PC-3 (cell line): ENCODE data around the gene CACNG1. TPM values are rescaled to one million over a fixed set of nuclear protein-coding genes. Genes with fewer than 3 reads are reported as not detected.

Experiments used
- ATAC-seq: fragments of 200-7000 bp; cut with Tn5 transposase; 2 replicates; pipeline ENCODE4 v1.9.1; 2020; ENCODE audit warnings: mild to moderate bottlenecking, moderate library complexity
- BruUV-seq: library from RNA; stranded (reverse); fragments of 400-500 nt; replicated peaks from 2 replicates; lab custom pipeline; 2021; lab: Mats Ljungman, UMichigan
- CTCF ChIA-PET: fragments of 300-600 bp; sonication (Branson Sonifier 250); formaldehyde crosslinking; loops from one replicate; lab custom pipeline; 2022; ENCODE audit warnings: antibody characterized with exemption; lab: Charles Lee
- POLR2A ChIA-PET: fragments of 300-600 bp; sonication (Branson Sonifier 250); formaldehyde crosslinking; loops from one replicate; lab custom pipeline; 2022; ENCODE audit warnings: antibody characterized with exemption; ENCODE audit not compliant: unreplicated experiment; lab: Charles Lee
- DNase-seq: peaks from one replicate; pipeline ENCODE4 v3.0.0-alpha.2; 2015
- H2AFZ ChIP-seq: fragments of 300-600 bp; sonication (generic); 2 replicates; pipeline ENCODE4 v1.6.0; 2016; ENCODE audit warnings: antibody characterized with exemption, low read length
- H3F3A ChIP-seq: fragments of 300-600 bp; sonication (generic); one replicate; pipeline ENCODE4 v1.6.0; 2017; ENCODE audit warnings: antibody characterized with exemption, low read length, control low read depth, mild to moderate bottlenecking; ENCODE audit not compliant: unreplicated experiment
- H3K27ac ChIP-seq: fragments of 300-600 bp; sonication (generic); 2 replicates; pipeline ENCODE4 v1.5.1; 2016; ENCODE audit warnings: mild to moderate bottlenecking, low read length
- H3K27me3 ChIP-seq: fragments of 300-600 bp; sonication (generic); 2 replicates; pipeline ENCODE4 v1.6.1; 2016; ENCODE audit warnings: low read length, mixed read lengths
- H3K36me3 ChIP-seq: fragments of 300-600 bp; sonication (generic); 2 replicates; pipeline ENCODE4 v1.6.1; 2016; ENCODE audit warnings: low read depth, mixed run types, low read length, mixed read lengths
- H3K4me1 ChIP-seq: fragments of 300-600 bp; sonication (generic); 2 replicates; pipeline ENCODE4 v1.5.1; 2016; ENCODE audit warnings: low read length; ENCODE audit not compliant: insufficient read depth
- H3K4me2 ChIP-seq: fragments of 300-600 bp; sonication (generic); 2 replicates; pipeline ENCODE4 v1.6.0; 2016; ENCODE audit warnings: low read length
- H3K4me3 ChIP-seq: fragments of 300-600 bp; sonication (generic); 2 replicates; pipeline ENCODE4 v1.5.1; 2016; ENCODE audit warnings: mild to moderate bottlenecking, low read length, mixed read lengths
- H3K79me2 ChIP-seq: fragments of 300-600 bp; sonication (generic); 2 replicates; pipeline ENCODE4 v1.6.1; 2017; ENCODE audit warnings: low read length, mixed read lengths
- H3K9ac ChIP-seq: fragments of 300-600 bp; sonication (generic); 2 replicates; pipeline ENCODE4 v1.6.0; 2016; ENCODE audit warnings: mild to moderate bottlenecking, low read length
- H3K9me2 ChIP-seq: fragments of 300-600 bp; sonication (generic); replicated peaks from 2 replicates; pipeline ENCODE4 v1.6.1; 2016; ENCODE audit warnings: mixed run types, low read length, mixed read lengths
- H3K9me3 ChIP-seq: fragments of 300-600 bp; sonication (generic); 2 replicates; pipeline ENCODE4 v1.6.1; 2016; ENCODE audit warnings: low read length, mixed read lengths
- H4K20me1 ChIP-seq: fragments of 300-600 bp; sonication (generic); 2 replicates; pipeline ENCODE4 v1.6.1; 2016; ENCODE audit warnings: low read length, mixed read lengths
- CTCF ChIP-seq: fragments of 300-600 bp; sonication (generic); conservative IDR thresholded peaks from 2 replicates; pipeline ENCODE4 v1.5.1; 2017; ENCODE audit warnings: antibody characterized with exemption, low read depth, mild to moderate bottlenecking, low read length
- EZH2 ChIP-seq: fragments of 300-600 bp; sonication (generic); IDR thresholded peaks from one replicate; pipeline ENCODE4 v1.6.1; 2017; ENCODE audit warnings: antibody characterized with exemption, mild to moderate bottlenecking, low read length; ENCODE audit not compliant: unreplicated experiment
- EZH2phosphoT487 ChIP-seq: fragments of 300-600 bp; sonication (generic); IDR thresholded peaks from 2 replicates; pipeline ENCODE4 v1.6.1; 2018; ENCODE audit warnings: mild to moderate bottlenecking, antibody characterized with exemption, low read length, borderline replicate concordance
- intact Hi-C: fragments of 100-400 bp; cut with micrococcal nuclease; formaldehyde crosslinking; loops from 2 replicates; pipeline ENCODE4 v1.9.0; 2023
- total RNA-seq: library from RNA; depleted of rRNA; stranded (reverse); fragments of >200 nt; gene quantifications from 2 replicates; pipeline ENCODE4 v1.2.3, GENCODE V29; 2014

CACNG1 gene
- total RNA-seq, 1 experiment from 2014 or later: not detected

GRCh38 chr17:66995944-66996343 is 48.4 kb upstream of the CACNG1 start:
- no peaks in the 10 kb centered on the region for H3K36me3 ChIP-seq
- no peak for ATAC-seq
- no peaks in the 10 kb centered on the region for H4K20me1 ChIP-seq
- H3K4me2 ChIP-seq: no peak overlapping the region
- no peaks in the 10 kb centered on the region for H3K9me2 ChIP-seq
- H3F3A ChIP-seq: no peaks in the 10 kb centered on the region
- H3K27ac ChIP-seq: no peak overlapping the region
- no peaks in the 10 kb centered on the region for H3K4me1 ChIP-seq
- no peaks in the 10 kb centered on the region for H3K9me3 ChIP-seq
- H2AFZ ChIP-seq: no peak overlapping the region
- H3K79me2 ChIP-seq: no peaks in the 10 kb centered on the region
- H3K4me3 ChIP-seq: no peak overlapping the region
- intact Hi-C loops: no loop called here
- H3K27me3 ChIP-seq: no peaks in the 10 kb centered on the region
- no peak overlapping the region for H3K9ac ChIP-seq
- BruUV-seq: no TSS peak
- no peak for DNase-seq
- CTCF ChIA-PET: no interaction called here
- TF ChIP-seq EZH2 (no peak), EZH2phosphoT487 (no peak), CTCF (no peak)
- POLR2A ChIA-PET: no interaction called here

GRCh38 chr17:66996926-66997325 is 47.4 kb upstream of the CACNG1 start:
- Histone ChIP-seq H3K27ac (no peak overlapping the region), H4K20me1 (no peaks in the 10 kb centered on the region), H3K9me2 (no peaks in the 10 kb centered on the region), H3K36me3 (no peaks in the 10 kb centered on the region), H3K4me3 (no peak overlapping the region), H3K9me3 (no peaks in the 10 kb centered on the region), H3K27me3 (no peaks in the 10 kb centered on the region), H3F3A (no peaks in the 10 kb centered on the region), H3K79me2 (no peaks in the 10 kb centered on the region), H3K4me2 (no peak overlapping the region), H2AFZ (no peak overlapping the region), H3K9ac (no peak overlapping the region), H3K4me1 (no peaks in the 10 kb centered on the region)
- intact Hi-C loops: no loop called here
- TF ChIP-seq EZH2 (no peak), EZH2phosphoT487 (no peak), CTCF (no peak)
- DNase-seq (no peak), ATAC-seq (no peak)
- BruUV-seq: no TSS peak
- CTCF ChIA-PET: no interaction called here
- POLR2A ChIA-PET: no interaction called here

GRCh38 chr17:67003231-67003630 is 41.1 kb upstream of the CACNG1 start:
- no peak for ATAC-seq
- no TSS peak for BruUV-seq

More at GRCh38 chr17:67003231-67003630, 41.1 kb upstream of the CACNG1 start:
- ChIA-PET POLR2A (no interaction called here), CTCF (no interaction called here)
- intact Hi-C loops: no loop called here
- no peak for DNase-seq
- Histone ChIP-seq H4K20me1 (no peaks in the 10 kb centered on the region), H3K4me2 (no peak overlapping the region), H3K4me1 (no peaks in the 10 kb centered on the region), H3K9ac (no peak overlapping the region), H3F3A (no peaks in the 10 kb centered on the region), H2AFZ (no peak overlapping the region), H3K9me2 (no peaks in the 10 kb centered on the region), H3K36me3 (no peaks in the 10 kb centered on the region), H3K79me2 (no peaks in the 10 kb centered on the region), H3K27ac (no peak overlapping the region), H3K9me3 (no peaks in the 10 kb centered on the region), H3K4me3 (no peak overlapping the region), H3K27me3 (peaks cover 16% of the 10 kb centered on the region)
- TF ChIP-seq EZH2 (no peak), EZH2phosphoT487 (no peak), CTCF (no peak)
